Fibroblast of lung (primary cell): ENCODE measurements around the gene SPTBN1. TPM values are rescaled to one million over a fixed set of nuclear protein-coding genes. Genes with fewer than 3 reads are reported as not detected.

Source experiments
- DNase-seq, 2 donors: peaks; one replicate each; pipeline versions ENCODE4 v3.0.0 to v3.0.0-alpha.2; 2010; ENCODE audit warnings: low read depth in 2 of 2
- H2AFZ ChIP-seq: 2 replicates; pipeline ENCODE4 v1.5.1; 2012; ENCODE audit warnings: low read length, control low read depth, inconsistent platforms
- H3K27ac ChIP-seq: 2 replicates; pipeline ENCODE4 v1.5.1; 2011; ENCODE audit warnings: low read length, control low read depth; ENCODE audit not compliant: insufficient read depth
- H3K27me3 ChIP-seq: 2 replicates; pipeline ENCODE4 v1.5.1; 2011; ENCODE audit warnings: mild to moderate bottlenecking, low read length; ENCODE audit not compliant: control insufficient read depth, insufficient read depth
- H3K36me3 ChIP-seq: 2 replicates; pipeline ENCODE4 v1.5.1; 2011; ENCODE audit warnings: low read length; ENCODE audit not compliant: control insufficient read depth, insufficient read depth
- H3K4me1 ChIP-seq: 2 replicates; pipeline ENCODE4 v1.5.1; 2011; ENCODE audit warnings: low read length; ENCODE audit not compliant: control insufficient read depth, insufficient read depth; ENCODE audit errors: extremely low read depth
- H3K4me2 ChIP-seq: 2 replicates; pipeline ENCODE4 v1.5.1; 2011; ENCODE audit warnings: low read length, control low read depth; ENCODE audit not compliant: insufficient read depth; ENCODE audit errors: extremely low read depth
- H3K4me3 ChIP-seq, 4 experiments: fragments of 200-600 bp in 1 of 4; sonication (generic) in 1 of 4; replicated peaks in 1 of 4; 2 replicates each; pipeline ENCODE4 v1.5.1; 2011 to 2016; ENCODE audit warnings: low read length in 4 of 4, low read depth in 3 of 4, mild to moderate bottlenecking in 3 of 4, control low read depth in 2 of 4, inconsistent platforms in 1 of 4, mixed read lengths in 1 of 4; ENCODE audit not compliant: insufficient read depth in 1 of 4; ENCODE audit errors: control extremely low read depth in 1 of 4
- H3K79me2 ChIP-seq: 2 replicates; pipeline ENCODE4 v1.5.1; 2012; ENCODE audit warnings: mild to moderate bottlenecking, low read length, inconsistent platforms; ENCODE audit not compliant: control insufficient read depth, insufficient read depth
- H3K9ac ChIP-seq: 2 replicates; pipeline ENCODE4 v1.5.1; 2011; ENCODE audit warnings: mild to moderate bottlenecking, low read length, control low read depth; ENCODE audit not compliant: insufficient read depth
- H3K9me3 ChIP-seq: 2 replicates; pipeline ENCODE4 v1.5.1; 2012; ENCODE audit warnings: low read depth, low read length; ENCODE audit not compliant: control insufficient read depth, insufficient read depth
- H4K20me1 ChIP-seq: 2 replicates; pipeline ENCODE4 v1.5.1; 2011; ENCODE audit warnings: low read length; ENCODE audit not compliant: control insufficient read depth, insufficient read depth; ENCODE audit errors: extremely low read depth
- CTCF ChIP-seq, 2 donors: IDR thresholded peaks in 1 of 2; conservative IDR thresholded peaks in 1 of 2; 1 replicate in 1 of 2; 2 replicates in 1 of 2; pipeline ENCODE4 v1.5.1; 2011 to 2012; ENCODE audit warnings: low read length in 2 of 2, control low read depth in 1 of 2, inconsistent platforms in 1 of 2, low read depth in 1 of 2, mild to moderate bottlenecking in 1 of 2
- EZH2 ChIP-seq: IDR thresholded peaks from 2 replicates; pipeline ENCODE4 v1.5.1; 2012; ENCODE audit warnings: low read length, control low read depth, mild to moderate bottlenecking; ENCODE audit errors: missing control alignments
- polyA plus RNA-seq, 2 donors: library from polyadenylated mRNA; depleted of rRNA in 1 of 2; stranded (reverse) in 1 of 2; unstranded in 1 of 2; fragments of >200 nt; gene quantifications; 2 replicates each; pipeline ENCODE4 v1.2.1, GENCODE V29; 2011 to 2012; ENCODE audit warnings: missing spikeins in 1 of 2
- total RNA-seq: library from RNA; depleted of rRNA; stranded (reverse); fragments of >200 nt; gene quantifications from 2 replicates; pipeline ENCODE4 v1.2.1, GENCODE V29; 2014

The SPTBN1 gene
- total and polyA plus RNA-seq, 2 donors (not counting 1 experiment from before 2014, with no cell fraction given) = 123 to 325 TPM

- TF ChIP-seq CTCF (conservative IDR thresholded peaks at IDR 0.05 in 1 of 2, IDR thresholded peaks at IDR 0.05 in 1 of 2; ENCODE audit: low read depth in 1 of 2, low read length in 2 of 2) (no peak), EZH2 (no peak)
- Histone ChIP-seq H3K4me1 (peaks cover 19% of the 10 kb centered on the region), H2AFZ (no peak overlapping the region), H3K27ac (no peak overlapping the region), H3K4me3 (no peak overlapping the region), H3K27me3 (no peaks in the 10 kb centered on the region), H3K4me2 (no peak overlapping the region), H3K36me3 (no peaks in the 10 kb centered on the region), H3K9ac (no peak overlapping the region), H3K79me2 (peaks cover 59% of the 10 kb centered on the region), H4K20me1 (no peaks in the 10 kb centered on the region), H3K9me3 (no peaks in the 10 kb centered on the region)
- DNase-seq = no peak
Measured at GRCh38 chr2:54579061-54579681, 123.0 kb downstream of the SPTBN1 start.

- TF ChIP-seq CTCF (conservative IDR thresholded peaks at IDR 0.05 in 1 of 2, IDR thresholded peaks at IDR 0.05 in 1 of 2; ENCODE audit: low read depth in 1 of 2, low read length in 2 of 2) (no peak), EZH2 (no peak)
- no peak overlapping the region for H2AFZ ChIP-seq
- H3K27ac ChIP-seq = no peak overlapping the region
- H3K27me3 ChIP-seq = no peaks in the 10 kb centered on the region
- H3K4me1 ChIP-seq = peaks cover 11% of the 10 kb centered on the region
- peaks cover 55% of the 10 kb centered on the region for H3K79me2 ChIP-seq
- H3K4me3 ChIP-seq = no peak overlapping the region
- H3K4me2 ChIP-seq = no peak overlapping the region
- H4K20me1 ChIP-seq = no peaks in the 10 kb centered on the region
- no peaks in the 10 kb centered on the region for H3K36me3 ChIP-seq
- H3K9ac ChIP-seq = no peak overlapping the region
- DNase-seq = no peak
- H3K9me3 ChIP-seq = no peaks in the 10 kb centered on the region
Measured at GRCh38 chr2:54579682-54580620, 123.8 kb downstream of the SPTBN1 start.

- Histone ChIP-seq H3K9ac (no peak overlapping the region), H3K36me3 (no peaks in the 10 kb centered on the region), H3K4me3 (no peak overlapping the region), H3K4me2 (no peak overlapping the region), H3K9me3 (no peaks in the 10 kb centered on the region), H3K27me3 (no peaks in the 10 kb centered on the region), H3K27ac (no peak overlapping the region), H3K4me1 (peaks cover 13% of the 10 kb centered on the region), H4K20me1 (no peaks in the 10 kb centered on the region), H2AFZ (no peak overlapping the region), H3K79me2 (peaks cover 56% of the 10 kb centered on the region)
- TF ChIP-seq CTCF (conservative IDR thresholded peaks at IDR 0.05 in 1 of 2, IDR thresholded peaks at IDR 0.05 in 1 of 2; ENCODE audit: low read depth in 1 of 2, low read length in 2 of 2) (no peak), EZH2 (no peak)
- no peak for DNase-seq
Measured at GRCh38 chr2:54581326-54582039, 125.4 kb downstream of the SPTBN1 start.
